GM19193 (cell line): ENCODE data around the gene CBFA2T3.

ENCODE experiments used
- POLR2A ChIP-seq: IDR thresholded peaks from 4 replicates; pipeline ENCODE4 v1.6.1; 2011; ENCODE audit not compliant: insufficient read depth, insufficient read length; ENCODE audit errors: extremely low read depth

The CBFA2T3 gene

DNA sequence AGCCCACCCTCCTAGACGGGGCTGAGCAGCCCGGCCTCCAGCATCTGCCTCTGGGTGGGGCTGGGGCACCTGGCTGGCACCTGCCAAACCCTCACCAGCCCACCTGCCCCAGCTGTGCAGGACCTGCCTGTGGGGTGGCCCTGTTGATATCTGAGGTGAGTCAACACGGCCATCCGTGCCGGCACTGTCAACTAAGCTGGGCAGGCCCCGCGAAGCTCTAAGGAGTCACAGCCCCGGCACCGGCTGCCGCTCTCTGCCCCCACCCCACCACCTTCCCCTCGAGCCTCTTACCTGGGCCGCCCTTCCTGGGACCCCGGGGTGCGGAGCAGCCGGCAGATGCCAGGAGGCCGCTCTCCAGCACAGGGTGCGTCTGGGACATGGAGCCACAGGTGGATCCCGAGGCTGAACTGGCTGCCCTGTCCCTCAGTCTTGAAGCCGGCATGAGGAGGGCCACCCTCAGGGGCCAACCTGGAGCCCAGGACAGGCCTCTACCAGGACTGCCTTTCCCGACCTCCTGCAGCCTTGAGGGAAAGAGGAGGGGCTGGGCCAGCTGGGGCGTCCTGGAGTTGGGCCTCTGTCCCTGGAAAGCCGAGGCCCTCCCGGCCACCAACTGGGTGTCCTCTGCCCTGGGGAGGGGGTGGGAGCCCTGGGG, 515 bp downstream of the CBFA2T3 start:
- peak; percentile 33 for TF ChIP-seq POLR2A

GRCh38 chr16:88975511-88976061, 1.4 kb downstream of the CBFA2T3 start:
- no peak for TF ChIP-seq POLR2A

DNA sequence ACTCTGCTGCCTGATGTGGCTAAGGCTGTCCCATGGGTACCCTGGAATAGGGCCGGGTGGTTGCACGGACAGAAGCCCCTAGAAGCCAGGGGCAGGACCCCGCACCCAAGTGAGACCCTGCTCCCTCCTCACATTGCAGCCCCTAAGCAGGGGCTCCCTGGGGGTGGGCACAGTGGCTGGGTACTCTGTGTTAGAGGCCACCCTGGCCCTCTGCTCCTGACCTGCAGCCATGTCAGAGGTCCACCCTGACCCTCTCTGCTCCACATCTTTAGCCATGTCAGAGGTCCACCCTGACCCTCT, 2.1 kb downstream of the CBFA2T3 start:
- TF ChIP-seq POLR2A: no peak

- TF ChIP-seq POLR2A: no peak
Measured at GRCh38 chr16:88974080-88974915, 2.7 kb downstream of the CBFA2T3 start.

- TF ChIP-seq POLR2A: no peak
Measured at GRCh38 chr16:88973415-88974050, 3.5 kb downstream of the CBFA2T3 start.

GRCh38 chr16:88973007-88973410, 4.0 kb downstream of the CBFA2T3 start:
- TF ChIP-seq POLR2A: no peak

DNA sequence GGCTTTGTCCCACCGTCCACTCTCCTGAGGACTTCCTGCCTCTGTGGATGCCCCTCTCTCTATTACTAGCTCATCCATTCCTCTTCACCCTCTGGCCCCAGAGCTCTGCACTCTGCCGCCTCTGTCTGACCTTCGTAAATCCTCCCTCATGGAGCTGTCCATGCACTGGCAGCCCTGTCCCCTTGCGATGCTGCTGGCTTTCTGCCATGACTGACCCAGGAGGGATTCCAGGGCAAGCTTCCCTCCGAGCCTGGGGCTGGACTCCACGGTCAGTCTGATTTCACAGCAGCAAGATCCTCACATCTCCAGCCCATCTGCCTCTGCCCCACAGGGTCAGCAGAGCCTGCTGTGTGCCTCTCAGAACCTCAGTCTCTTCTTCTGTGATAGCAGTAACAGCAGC, 4.7 kb downstream of the CBFA2T3 start:
- TF ChIP-seq POLR2A: no peak

- peak; percentile 36 for TF ChIP-seq POLR2A
Measured at GRCh38 chr16:88971371-88972097, 5.5 kb downstream of the CBFA2T3 start.

GRCh38 chr16:88970539-88971065, 6.4 kb downstream of the CBFA2T3 start:
- no peak for TF ChIP-seq POLR2A

DNA sequence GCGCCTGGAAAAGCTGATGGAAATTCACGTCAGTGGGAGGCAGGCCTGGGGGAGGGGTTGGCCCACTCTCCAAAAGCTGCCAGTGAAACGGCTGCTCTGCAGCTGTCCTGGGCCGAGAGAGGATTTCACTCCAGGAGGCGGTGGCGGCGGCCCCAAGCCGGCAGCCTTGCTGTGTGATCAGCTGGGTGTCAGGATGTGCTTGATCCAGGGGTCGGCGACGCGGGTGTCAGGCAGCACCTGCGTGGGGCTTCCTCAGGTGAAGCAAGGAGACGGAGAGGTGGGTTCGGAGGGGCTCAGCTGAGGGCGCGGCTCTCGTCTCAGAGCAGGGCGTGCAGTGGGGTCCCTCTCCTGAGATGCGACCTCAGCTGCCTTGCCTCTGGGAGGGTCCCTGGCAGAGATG, 7.0 kb downstream of the CBFA2T3 start:
- TF ChIP-seq POLR2A: no peak

DNA sequence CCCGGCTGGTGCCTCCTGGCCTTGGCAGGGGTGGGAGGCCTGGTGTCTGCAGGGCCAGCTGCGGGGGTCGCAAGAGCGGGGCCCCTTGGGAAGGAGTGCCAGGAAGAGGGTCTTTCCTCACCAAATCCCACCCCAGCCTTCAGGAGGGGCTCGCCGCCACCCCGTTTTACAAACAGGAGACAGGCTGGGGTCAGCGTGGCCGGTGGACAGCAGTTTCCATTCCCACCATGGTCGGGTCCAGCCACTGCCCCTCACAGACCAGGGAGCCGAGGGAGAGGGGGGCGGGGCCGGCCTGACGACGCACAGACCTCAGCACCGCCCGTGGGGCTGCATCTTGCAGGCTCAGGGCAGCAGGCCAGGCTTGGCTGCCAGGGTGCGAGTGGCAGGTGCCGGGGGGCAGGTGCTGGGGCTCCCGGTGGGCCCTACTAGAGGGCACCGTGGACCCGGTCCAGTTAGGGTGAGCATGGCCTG, 7.6 kb downstream of the CBFA2T3 start:
- no peak for TF ChIP-seq POLR2A

GRCh38 chr16:88968589-88969280, 8.3 kb downstream of the CBFA2T3 start:
- no peak for TF ChIP-seq POLR2A

DNA sequence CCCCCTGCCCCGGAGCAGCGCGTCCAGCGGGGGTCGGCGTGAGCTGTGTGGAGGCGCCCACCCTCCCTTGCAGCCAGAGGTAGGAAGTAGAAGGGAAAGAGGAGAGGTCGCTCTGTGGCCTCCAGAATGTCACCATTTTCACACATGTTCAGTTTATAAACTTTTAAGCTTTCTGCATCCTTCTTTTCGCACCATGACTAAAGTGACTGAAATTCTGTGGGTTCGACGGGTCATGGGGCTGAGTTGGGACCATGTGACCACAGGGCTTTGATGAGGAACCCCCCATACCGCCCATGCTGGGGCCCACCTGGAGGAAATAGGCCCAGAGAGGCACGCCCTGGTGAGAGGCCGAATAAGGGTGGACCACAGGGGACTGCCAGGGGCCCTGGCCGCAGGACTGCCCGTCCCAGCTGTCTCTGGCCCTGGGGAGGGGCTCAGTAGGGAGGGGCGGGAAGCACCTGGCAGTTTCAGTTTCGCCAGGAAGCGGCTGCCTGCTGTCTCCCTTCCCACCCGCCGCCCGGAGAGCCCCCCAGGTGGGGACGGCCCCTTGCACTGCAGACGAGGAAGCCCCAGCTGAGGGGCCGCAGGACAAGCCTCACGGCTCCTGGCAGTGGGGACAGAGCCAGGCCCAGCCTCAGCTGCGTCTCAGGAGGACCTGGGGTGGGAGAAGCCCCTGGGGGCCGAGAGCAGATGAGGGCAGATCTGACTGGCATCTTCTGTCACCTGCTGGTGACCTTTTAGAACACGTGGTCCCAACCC, 9.0 kb downstream of the CBFA2T3 start:
- TF ChIP-seq POLR2A: peak; percentile 39
